T-helper 1 cell (primary cell): Measurements from ENCODE around the gene LAP3.

Experiments used
- DNase-seq, 5 donors: peaks; one replicate each; pipeline ENCODE4 v3.0.0-alpha.2; 2012 to 2020

LAP3 gene

DNA sequence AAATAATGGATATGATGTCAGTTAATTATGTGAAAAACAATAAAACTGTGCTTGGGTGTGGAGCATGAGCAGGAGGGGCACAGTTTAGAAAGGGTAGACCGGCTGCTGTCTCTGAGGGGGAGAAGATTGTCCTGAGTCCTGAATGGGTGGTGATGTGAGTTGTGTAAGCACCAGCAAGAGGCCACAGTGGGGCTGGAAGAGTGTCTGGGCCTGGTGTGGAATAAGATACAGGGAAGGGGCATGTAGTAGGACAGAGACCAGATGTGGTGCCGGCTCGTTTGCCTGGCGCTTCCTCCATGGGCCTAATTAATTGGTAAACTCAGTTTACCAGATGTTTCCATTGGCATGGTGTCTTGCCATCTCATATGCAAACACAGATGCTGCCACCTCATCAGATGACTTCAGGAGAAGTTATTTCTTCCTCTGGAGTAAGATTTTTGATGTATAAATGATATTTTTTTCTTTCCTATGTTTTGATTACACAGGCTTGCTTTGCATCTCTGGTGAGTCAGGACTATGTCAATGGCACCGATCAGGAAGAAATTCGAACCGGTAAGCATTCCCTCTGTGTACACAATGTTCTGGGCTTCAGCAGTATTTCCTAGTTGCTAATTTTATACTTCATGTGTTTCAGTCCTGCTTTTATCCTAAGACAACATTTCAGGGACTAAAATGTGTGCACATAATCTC lies 42.6 kb downstream of the LAP3 start:
- DNase-seq: no peak

- no peak for DNase-seq
Observed at GRCh38 chr4:17623451-17624001, 46.5 kb downstream of the LAP3 start.

- DNase-seq: no peak
Observed at GRCh38 chr4:17624821-17625220, 47.8 kb downstream of the LAP3 start.

- no peak for DNase-seq
Observed at GRCh38 chr4:17630228-17630627, 53.2 kb downstream of the LAP3 start.

GRCh38 chr4:17633600-17633999 lies 56.6 kb downstream of the LAP3 start:
- DNase-seq: no peak

DNA sequence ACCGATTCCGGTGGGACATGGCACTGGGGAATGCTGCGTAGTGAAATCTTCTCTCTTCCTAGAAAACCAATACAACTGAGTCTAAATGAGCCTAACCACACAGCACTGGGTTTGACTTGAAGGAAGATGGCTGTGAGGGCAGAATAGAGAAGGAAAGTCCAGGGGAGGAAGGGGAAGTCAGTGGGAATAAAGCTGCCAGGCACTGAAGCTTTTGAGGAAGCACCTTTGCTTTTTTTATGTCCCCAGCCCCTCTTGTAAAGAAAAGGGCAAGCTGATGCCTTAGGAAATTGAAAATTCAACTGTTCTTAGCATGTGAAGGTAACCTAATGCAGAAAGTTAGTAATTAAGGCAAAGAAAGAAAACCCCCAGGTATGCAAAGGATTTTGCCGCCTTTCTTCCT lies 58.1 kb downstream of the LAP3 start:
- DNase-seq: no peak

DNA sequence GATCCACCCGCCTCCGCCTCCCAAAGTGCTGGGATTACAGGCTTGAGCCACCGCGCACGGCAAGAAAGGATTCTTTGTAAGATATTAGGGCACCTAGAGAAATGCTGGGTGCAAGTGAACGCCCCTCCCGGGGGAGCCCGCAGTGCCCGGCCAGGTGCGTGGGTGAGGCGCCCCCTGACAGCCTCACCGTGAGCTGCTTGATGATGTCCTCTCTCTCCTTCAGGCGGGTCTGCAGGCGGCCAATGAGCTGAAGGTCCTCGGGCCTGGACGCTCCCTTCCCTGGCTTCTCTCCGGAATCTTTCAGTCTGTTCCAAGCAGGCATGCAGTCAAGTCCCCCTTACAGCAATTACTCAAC lies 59.3 kb downstream of the LAP3 start:
- no peak for DNase-seq

GRCh38 chr4:17636696-17637622 lies 60.0 kb downstream of the LAP3 start:
- DNase-seq: peak; percentile 33 to 59 (median 55)

DNA sequence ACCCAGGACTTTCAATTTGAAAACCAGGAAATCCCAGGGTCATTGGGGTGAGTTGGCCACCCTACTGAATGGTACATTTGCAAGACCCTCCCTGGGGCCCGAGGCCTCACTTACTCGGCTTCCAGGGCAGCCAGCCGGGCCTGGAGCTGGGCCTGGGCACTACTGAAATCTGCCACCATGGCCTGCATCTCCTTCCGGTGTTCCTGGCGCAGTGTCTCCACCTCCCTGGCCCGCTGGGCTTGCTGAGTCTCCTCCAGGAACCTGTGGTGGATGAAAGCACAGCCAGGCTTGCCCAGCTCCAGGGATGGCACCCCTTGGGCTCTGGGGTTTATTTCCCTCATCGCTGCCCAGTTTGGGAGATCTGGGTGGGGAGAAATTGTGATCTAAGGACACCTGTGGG lies 62.1 kb downstream of the LAP3 start:
- no peak for DNase-seq

- DNase-seq: no peak
Observed at GRCh38 chr4:17642398-17642783, 65.4 kb downstream of the LAP3 start.

DNA sequence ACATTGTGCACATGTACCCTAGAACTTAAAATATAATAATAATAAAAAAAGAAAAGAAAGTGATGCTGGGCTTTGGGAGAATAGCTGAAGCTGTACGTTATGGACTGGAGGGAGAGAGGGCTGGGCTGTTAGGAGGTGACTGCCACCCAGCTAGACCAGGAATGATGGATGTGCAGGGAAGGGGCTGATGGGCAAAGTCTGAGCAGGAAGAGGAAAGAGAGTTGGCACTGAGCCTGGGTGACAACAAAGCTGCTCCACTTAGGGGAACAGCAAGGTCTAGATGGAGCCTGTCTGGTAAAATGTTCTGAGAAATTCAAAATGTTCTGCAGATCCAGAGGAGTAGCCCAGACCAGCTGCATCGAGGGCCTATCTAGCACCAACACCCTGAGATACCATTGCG lies 69.7 kb downstream of the LAP3 start:
- DNase-seq: no peak

DNA sequence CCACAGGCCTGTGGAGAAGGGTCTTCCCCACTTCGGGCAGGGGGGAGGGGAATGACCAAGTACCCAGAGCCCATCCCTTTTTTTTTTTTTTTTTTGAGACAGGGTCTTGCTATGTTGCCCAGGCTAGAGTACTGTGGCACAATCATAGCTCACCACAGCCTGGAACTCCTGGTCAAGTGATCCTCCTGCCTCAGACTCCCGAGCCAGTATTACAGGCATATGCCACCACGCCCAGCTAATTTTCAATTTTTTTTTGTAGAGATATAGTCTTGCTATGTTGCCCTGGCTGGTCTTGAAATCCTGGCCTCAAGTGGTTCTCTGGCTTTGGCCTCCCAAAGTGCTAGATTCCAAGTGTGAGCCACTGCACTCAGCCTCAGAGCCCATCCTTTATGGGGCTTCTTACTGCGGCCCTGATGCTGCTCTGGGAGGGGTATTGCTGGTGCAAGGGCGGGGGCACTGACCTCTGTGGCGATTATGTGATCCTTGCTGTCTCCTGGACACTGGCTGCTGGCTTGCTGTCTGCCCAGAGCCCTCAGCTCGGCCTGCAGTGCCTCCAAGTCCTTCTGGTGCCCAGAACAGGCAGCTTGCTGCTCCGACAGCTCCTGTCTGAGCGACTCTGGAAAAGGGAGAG lies 70.3 kb downstream of the LAP3 start:
- DNase-seq: no peak

- DNase-seq: no peak
Observed at GRCh38 chr4:17647927-17648326, 70.9 kb downstream of the LAP3 start.

- no peak for DNase-seq
Observed at GRCh38 chr4:17650406-17650805, 73.4 kb downstream of the LAP3 start.

GRCh38 chr4:17654701-17655100 lies 77.7 kb downstream of the LAP3 start:
- no peak for DNase-seq

DNA sequence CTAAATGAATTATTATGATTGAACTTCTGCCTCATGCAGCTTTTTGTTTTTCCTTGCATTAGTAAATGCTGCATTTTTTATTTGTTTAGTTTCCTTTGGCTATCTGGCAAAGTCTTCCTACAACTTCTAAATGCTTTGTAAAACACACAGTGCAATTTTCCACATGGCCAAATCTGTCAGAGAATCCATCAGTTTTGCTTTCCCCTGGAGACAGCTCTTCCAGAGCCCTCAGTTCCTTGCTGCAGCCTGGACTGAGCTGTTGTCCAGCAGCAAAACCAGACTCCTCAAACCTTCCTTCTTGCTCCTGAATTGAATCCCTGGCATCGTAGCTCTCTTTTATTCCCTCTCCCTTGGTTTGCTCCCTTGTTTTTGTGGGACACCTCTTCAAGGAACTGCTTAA lies 80.1 kb downstream of the LAP3 start:
- no peak for DNase-seq
